ENCODE data around the gene LAMC3.

- TF ChIP-seq CTCF (IDR thresholded peaks at IDR 0.05; ENCODE audit: poor library complexity) = no peak
- no peak for TF ChIP-seq EZH2phosphoT487 (IDR thresholded peaks at IDR 0.05; ENCODE audit: low read depth, severe bottlenecking, unreplicated experiment)
- TF ChIP-seq EZH2 (IDR thresholded peaks at IDR 0.05; ENCODE audit: borderline replicate concordance) = no peak
Measured at GRCh38 chr9:131072871-131073237, 63.9 kb downstream of the LAMC3 start.
